Measurements from ENCODE around the gene DPM2.

- no peak for TF ChIP-seq EZH2 (IDR thresholded peaks at IDR 0.05; ENCODE audit: insufficient read depth, poor library complexity, severe bottlenecking)
- no peak for TF ChIP-seq EZH2phosphoT487 (IDR thresholded peaks at IDR 0.05; ENCODE audit: insufficient read depth, low read depth)
Observed at GRCh38 chr9:127927988-127928675, 9.5 kb downstream of the DPM2 start.
